GM18502 (cell line): ENCODE measurements around the gene KLK13.

Experiments used
- ATAC-seq: cut with Tn5 transposase; IDR thresholded peaks from one replicate; pipeline ENCODE4 v1.9.1; 2021; ENCODE audit warnings: mild to moderate bottlenecking; ENCODE audit not compliant: unreplicated experiment, poor library complexity

The KLK13 gene

GRCh38 chr19:51025809-51026553 is 38.9 kb downstream of the KLK13 start:
- ATAC-seq = no peak

DNA sequence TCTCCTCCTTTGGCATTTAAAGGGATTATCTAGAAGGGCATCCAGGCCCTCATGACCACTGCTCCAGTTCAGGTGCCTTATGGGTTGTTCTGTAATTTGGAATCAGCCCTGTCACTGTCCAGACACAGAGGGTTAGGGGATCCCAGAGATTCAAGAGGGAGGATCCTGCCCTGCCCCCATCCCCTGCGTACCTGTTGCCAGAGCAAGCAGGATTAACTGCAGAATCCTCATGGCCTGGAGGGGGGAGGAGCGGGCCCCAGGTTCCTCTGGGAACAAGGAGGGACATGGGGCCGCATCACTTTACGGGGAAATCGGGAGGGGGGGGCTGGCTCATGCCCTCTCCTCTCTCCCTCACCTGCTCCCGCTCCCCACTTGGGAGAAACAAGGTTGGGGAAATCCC is 39.5 kb downstream of the KLK13 start:
- no peak for ATAC-seq

- ATAC-seq = no peak
Observed at GRCh38 chr19:51024924-51025323, 40.0 kb downstream of the KLK13 start.

DNA sequence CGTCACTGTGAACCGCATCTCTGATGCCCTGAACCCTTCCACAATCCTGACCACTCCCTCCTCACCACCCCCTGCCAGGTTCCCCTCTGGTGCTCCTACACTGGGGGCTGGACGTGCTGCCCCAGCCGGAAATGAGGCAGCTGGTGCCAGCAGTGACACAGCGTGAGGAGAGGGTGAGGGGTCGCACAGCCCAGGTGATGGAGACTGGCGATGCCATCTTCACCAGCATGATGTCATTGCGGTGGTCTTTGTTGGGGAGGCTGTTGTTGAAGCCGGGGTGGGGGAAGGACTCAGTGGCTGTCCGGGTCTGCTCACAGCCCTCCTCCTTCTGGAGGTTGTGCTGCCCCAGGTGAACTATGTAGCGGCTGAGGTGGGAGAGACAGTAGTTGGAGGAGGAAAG is 40.9 kb downstream of the KLK13 start:
- no peak for ATAC-seq

DNA sequence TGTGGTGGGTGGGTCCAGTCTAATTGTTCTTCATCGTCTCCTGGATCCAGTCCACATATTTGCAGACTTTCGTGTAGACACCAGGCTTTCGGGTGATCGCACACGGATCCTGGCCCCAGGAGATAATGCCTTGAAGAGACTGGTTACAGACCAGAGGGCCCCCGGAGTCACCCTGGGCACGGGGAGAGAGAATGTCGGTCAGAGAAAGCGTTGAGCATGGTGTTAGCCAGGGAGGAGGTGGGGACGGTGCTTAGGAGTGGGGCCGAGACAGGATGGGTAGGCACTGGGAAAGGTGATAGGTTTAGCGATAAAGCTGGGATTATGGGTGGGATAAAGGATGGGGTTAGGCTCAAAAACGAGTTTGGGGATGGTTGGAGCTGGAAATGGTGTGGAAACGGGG is 42.4 kb downstream of the KLK13 start:
- no peak for ATAC-seq

GRCh38 chr19:51020988-51021651 is 43.8 kb downstream of the KLK13 start:
- no peak for ATAC-seq

GRCh38 chr19:51019544-51019925 is 45.4 kb downstream of the KLK13 start, which contains the start of gene KLK10:
Gene KLK10 (minus strand): TSS chr19:51019709. CDS start chr19:51019130, 579 bp downstream.
- ATAC-seq = no peak

GRCh38 chr19:51018745-51019543 is 45.9 kb downstream of the KLK13 start:
- no peak for ATAC-seq

GRCh38 chr19:51016798-51017683 is 47.9 kb downstream of the KLK13 start:
- ATAC-seq = no peak

DNA sequence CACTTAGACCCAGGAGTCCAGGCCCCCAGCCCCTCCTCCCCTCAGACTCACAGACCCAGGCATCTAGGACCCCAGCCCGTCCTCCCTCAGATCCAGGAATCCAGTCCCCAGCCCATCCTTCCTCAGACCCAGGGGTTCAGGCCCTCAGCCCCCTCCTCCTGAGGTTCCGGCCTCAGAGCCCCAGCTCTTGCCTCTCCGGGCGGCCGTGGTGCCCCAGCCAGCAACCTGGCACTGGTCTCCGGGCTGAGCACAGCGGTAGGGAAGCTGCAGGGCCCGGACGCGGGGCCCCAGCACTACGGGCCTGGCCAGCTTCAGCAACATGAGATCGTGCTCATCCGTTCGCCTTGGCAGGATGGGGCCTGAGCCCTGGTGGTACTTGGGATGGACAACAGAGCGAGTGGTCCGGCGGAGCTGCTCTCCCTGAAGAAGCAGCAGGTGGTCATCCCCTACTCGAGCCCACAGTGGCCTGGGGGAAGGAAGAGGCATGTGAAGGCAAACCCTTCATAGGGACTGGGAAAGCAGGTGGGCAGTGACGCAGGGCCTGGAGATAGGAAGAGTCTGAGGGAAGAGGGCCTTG is 49.1 kb downstream of the KLK13 start:
- no peak for ATAC-seq

GRCh38 chr19:51014242-51014641 is 50.6 kb downstream of the KLK13 start:
- ATAC-seq = no peak

GRCh38 chr19:51012661-51013190 is 52.2 kb downstream of the KLK13 start:
- no peak for ATAC-seq

DNA sequence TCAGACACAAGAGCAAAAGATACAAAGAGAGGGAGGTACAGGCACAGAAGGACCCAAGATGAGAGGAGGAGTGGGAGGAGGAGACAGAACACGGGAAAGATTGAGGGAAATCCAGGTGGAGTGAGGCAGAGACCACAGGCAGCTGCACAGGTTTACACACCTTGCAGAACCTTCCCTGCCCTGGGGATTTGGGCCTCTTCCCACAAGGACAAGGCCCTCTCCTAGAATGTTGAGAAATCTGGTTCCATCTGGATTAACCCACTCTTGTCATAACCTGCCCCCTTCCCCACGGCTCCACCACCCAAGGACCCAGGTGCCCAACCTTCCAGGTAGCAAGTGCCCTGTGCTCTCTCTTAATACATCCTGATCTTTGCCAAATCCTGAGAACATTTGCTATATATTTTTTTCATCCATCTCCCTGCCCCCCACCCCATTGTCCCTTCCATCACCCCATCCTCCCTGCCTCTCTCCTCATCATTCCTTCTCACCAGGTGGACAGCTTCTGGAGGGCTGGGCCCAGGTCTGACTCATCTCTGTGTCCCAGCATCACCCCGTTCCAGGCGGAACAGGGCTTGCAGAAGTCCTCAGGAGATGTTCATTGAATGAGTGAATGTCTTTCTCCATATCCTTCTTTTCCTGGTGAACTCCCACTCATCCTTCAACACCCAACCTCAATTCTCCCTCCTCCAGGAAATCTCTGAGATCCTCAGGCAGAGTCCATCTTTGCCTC is 54.7 kb downstream of the KLK13 start:
- no peak for ATAC-seq

GRCh38 chr19:51009061-51009891 is 55.6 kb downstream of the KLK13 start:
- no peak for ATAC-seq

- ATAC-seq = no peak
Observed at GRCh38 chr19:51007488-51007887, 57.4 kb downstream of the KLK13 start.

- ATAC-seq = no peak
Observed at GRCh38 chr19:51006406-51006805, 58.5 kb downstream of the KLK13 start.
